Measurements from ENCODE around the gene MMP25.

MMP25 gene

DNA sequence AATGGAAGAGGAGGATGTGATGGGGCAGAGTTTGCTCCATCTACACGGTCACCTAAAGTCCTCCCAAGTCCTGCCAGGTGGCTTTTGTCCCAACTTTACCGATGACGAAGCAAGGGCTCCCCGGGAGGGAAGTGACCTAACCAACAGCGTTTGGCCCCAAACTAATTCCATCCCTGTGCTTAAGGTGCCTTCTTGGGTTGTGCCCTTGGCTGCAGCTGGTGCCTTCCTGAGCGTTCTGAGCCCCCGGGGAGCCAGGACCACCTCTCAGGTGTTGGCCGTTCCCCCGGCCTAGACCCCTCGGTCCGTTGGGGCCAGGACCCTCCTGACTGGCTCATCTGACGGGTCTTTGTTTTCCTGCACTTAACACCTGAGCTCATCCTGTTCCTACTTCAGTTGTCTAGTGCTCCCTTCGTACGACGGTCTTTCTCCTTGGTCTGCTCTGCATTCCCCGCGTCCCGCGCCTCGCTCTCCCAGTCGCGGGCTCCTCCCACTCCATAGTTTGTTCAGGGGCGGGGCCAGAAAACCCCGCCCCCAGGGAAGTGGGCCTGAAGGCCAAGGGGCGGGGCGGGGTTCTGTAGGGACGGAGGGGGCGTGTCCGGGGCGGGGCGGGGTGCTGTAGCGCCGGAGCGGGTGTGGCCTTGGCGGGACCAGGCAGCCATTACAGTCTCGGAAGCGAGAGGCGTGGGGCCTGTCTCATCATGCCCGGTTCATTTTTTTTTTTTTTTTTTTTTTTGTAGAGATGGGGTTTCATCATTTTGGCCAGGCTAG is 53.6 kb downstream of the MMP25 start:
- no peak for TF ChIP-seq ZFX (IDR thresholded peaks at IDR 0.05; ENCODE audit: borderline replicate concordance)
- TF ChIP-seq, protein P1, sequence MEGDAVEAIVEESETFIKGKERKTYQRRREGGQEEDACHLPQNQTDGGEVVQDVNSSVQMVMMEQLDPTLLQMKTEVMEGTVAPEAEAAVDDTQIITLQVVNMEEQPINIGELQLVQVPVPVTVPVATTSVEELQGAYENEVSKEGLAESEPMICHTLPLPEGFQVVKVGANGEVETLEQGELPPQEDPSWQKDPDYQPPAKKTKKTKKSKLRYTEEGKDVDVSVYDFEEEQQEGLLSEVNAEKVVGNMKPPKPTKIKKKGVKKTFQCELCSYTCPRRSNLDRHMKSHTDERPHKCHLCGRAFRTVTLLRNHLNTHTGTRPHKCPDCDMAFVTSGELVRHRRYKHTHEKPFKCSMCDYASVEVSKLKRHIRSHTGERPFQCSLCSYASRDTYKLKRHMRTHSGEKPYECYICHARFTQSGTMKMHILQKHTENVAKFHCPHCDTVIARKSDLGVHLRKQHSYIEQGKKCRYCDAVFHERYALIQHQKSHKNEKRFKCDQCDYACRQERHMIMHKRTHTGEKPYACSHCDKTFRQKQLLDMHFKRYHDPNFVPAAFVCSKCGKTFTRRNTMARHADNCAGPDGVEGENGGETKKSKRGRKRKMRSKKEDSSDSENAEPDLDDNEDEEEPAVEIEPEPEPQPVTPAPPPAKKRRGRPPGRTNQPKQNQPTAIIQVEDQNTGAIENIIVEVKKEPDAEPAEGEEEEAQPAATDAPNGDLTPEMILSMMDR (IDR thresholded peaks at IDR 0.05): no peak
- H3K27ac ChIP-seq: peak overlapping the region; percentile 43

DNA sequence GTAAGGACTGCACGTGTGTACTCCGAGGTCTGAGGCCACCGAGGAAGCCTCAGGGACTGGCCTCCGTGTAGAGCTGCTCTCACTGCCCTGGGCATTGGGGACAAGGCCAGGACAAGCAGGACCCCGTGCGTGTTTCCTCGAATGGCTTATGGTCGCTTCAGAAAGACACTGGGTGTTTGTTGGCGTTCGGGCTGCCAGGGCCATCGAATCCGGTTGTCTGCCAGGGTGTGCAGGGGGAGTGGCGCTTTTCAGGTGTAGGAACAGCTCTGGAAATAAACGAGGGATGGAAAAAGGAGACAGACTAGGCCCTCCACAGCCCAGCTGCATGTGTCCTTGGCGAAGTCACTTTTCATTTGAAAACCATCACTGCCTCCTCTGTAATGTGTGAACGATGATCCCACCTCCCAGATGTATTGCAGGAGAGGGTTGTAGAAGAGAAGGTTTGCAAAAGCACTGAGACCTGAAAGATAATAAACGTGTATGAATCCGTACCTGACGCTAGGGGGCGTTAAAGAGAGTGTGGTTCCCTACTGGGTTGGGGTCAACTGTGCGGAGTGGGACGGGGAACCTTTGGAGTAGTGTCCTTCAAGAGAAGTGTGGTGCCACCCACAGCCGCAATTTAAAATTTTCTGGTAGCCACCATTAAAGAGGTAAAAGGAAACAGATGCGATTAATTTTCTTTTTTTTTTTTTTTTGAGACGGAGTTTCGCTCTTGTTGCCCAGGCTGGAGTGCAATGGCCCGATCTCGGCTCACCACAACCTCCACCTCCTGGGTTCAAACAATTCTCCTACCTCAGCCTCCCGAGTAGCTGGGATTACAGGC is 54.9 kb downstream of the MMP25 start:
- TF ChIP-seq, protein P1 (IDR thresholded peaks at IDR 0.05): peak; percentile 87
- no peak for TF ChIP-seq ZFX (IDR thresholded peaks at IDR 0.05; ENCODE audit: borderline replicate concordance)
- H3K27ac ChIP-seq: peak overlapping the region; percentile 43

DNA sequence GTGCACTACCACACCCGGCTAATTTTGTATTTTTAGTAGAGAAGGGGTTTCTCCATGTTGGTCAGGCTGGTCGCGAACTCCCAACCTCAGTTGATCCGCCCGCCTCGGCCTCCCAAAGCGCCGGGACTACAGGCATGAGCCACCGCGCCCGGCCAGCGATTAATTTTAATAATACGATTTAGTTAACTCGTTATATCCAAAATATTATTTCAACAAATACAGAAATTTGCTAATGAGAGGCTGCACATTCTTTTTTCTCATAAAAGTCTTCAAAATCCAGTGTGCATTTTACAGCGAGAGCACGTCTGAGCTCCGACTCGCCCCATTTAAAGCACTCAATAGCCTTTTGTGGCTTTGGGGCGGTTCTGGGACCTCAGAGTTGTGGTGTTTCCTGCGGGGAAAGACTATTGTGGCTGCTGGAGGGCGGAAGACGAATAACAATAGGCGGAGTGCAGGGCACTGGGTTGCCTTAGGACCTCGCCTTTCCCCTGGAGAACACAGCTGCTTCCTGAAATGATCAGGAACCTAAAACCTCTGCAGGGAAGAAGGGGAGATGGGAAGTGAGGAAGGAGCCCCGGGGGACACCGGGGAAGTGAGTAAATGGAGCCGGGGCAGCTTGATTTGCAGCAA is 55.6 kb downstream of the MMP25 start:
- H3K27ac ChIP-seq: no peak overlapping the region
- TF ChIP-seq, protein P1 (IDR thresholded peaks at IDR 0.05): no peak
- no peak for TF ChIP-seq ZFX (IDR thresholded peaks at IDR 0.05; ENCODE audit: borderline replicate concordance)

DNA sequence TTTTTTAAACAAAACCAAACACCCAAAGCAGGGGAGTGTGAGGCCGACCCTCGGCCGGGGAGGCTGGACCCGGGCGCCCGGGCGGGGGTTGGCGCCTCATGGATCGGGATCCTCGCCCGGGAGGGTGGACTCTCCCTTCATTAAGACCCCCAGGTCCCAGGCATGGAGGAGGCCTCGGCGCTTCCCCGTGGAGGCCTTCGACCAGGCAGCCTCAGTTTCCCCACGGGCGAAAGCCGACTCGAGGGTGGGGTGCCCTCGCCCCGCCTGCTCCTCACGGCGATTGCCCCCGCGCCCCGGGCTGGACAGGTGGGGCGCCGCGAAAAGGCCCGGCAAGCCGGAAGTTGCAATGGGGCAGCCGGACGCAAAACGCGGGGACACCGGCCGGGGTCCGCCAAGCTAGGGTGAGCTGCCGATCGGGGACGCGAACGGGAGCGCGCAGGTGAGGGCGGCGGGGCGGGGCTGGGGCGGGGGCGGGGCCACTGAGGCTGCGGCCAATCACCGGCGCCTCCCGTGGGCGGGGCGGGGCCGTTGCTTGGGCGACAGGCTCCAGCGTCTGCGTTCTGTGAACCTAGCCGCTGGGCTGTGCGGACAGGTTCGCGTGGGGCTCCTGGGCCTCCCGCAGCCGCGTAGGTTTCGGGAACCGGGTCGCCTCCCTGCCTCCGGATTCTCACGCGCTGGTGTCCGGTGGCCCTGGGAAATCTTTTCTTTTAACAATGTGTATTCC is 60.0 kb downstream of the MMP25 start:
- H3K27ac ChIP-seq: peak overlapping the region; percentile 85
- TF ChIP-seq, protein P1 (IDR thresholded peaks at IDR 0.05): no peak

All from 22Rv1 (cell line).